CD4-positive, alpha-beta T cell treated with Interleukin-17A for 1 hour (primary cell): ENCODE data around the gene MMP23B.
"Not testable (repeated sequence)": the region's sequence is repeated elsewhere in the genome, so short reads cannot be mapped to it uniquely, and the experiment has no call there.

Experiments
- DNase-seq: peaks from one replicate; pipeline ENCODE4 v3.0.0-alpha.2; 2020

Gene MMP23B

DNA sequence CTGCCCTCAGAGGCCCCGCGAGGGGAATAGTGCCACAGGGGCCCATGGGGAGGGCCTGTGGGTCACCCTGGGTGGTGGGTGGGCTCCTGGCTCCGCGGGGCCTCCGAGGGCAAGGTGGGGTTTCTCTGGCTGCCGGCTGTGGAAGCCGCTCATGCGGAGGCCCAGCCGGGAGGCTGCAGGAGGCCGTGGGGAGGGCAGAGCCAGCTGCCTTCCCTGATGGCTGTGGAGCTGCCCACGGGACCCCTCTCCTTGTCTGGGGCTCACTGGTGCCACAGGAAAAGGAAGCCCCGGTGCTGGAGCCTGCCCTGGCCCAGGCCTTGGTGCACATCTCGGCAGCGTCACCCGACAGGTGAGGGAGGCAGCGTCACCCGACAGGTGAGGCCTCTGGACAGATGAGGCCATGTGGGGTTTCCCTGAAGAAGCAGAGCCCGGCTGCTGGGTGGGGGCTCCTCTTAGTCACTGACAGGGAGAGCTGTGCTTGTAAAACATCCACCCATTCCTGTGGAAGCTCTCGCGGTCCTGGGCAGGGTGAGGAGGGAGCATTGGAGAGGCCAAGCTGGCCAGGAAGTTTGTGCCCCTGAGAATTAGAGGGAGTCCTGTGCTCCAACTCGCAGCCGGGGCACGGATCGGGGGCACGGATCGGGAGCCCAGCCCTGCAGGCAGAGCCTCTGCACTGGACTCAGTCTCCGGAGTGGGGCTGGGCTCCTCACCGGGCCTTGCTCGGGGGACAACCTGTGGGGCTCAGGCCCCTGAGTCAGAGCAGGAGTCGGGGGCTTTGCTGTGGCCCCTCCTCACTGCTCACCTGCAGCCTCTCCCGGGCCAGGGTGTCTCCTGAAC, 10.6 kb upstream of the MMP23B start:
- no peak for DNase-seq

DNA sequence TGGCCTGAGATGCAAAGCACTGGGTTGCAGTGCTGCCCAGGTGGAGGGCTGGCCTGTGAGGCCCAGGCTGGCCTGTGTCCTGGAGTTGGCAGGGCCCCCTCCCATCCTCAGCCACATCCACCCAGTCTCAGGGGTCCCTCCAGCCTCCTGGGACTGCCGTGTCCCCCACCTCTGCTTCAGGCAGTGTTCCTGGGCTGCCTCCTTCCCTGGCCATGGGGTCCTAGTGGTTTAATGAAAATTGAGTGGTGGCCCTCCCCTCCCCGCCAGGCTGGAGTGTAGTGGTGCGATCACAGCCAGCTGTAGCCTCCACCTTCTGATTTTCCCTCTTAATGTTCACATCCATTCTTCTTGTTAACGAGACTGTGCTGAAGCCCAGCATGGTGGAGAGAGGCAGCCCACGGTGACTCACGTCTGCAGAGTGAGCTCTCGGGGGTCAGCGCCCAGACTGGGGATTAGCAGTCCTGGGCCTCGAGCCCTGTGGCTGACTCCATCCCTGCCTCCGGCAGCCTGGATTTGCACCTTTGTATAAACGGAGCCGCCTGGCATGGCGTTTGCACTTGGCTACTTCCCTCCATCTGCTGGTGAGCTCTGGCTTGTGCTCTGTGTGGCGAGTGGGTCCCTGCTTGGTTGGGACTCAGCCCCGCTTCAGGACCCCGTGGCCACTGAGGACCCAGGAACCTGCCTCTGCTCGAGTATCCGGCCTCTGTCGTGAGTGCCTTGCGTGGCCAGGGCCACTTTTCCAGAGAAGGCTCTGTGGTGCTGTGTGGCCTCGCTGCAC, 9.8 kb upstream of the MMP23B start:
- no peak for DNase-seq

DNA sequence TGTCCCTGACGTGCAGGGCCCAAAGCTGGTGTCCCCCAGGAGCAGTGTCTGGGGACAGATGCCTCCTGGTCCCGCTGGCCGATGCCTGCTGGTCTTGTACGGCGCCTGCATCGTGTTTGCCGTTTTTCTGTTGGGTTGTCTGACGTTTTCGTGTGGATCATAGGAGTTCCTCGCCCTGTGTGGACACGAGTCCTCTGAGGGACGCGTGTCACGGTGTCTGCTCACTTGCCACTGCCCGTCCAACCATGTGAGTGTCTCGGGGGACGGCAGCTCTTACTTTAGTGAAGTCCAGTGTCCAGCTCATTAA, 9.2 kb upstream of the MMP23B start:
- no peak for DNase-seq

GRCh38 chr1:1623181-1623630, 8.8 kb upstream of the MMP23B start:
- no peak for DNase-seq

DNA sequence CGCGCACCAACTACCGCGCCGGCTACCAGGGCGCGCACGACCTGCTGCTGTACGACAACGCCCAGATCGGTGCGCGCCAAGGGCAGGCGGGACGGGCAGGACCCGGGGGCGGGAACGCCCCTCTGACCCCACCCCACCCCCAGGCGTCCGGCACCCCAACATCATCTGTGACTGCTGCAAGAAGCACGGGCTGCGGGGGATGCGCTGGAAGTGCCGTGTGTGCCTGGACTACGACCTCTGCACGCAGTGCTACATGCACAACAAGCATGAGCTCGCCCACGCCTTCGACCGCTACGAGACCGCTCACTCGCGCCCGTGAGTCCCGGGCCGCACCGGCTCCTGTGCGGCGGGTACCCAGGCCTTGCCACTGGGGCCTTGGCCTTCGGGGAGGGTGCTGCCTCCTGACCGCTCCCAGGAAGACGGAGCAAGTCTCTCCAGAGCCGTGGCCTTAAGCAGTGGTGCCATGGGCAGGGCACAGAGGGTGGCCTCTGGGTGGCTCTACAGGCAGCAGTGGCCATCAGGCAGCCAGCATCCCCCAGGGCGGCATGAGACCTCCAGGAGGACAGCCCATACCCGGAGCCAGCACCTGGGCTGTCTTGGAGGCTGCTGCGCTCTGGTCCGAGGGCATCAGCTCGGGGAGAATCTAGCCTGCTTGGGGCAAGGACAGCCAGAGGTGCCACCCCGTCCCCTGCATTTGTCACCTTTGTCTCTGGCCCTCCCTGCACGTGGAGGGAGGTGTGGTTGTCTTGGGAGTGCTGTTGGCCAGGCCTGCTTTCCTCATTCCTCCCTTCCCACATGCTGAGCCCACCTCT, 8.1 kb upstream of the MMP23B start:
- DNase-seq, result no peak

DNA sequence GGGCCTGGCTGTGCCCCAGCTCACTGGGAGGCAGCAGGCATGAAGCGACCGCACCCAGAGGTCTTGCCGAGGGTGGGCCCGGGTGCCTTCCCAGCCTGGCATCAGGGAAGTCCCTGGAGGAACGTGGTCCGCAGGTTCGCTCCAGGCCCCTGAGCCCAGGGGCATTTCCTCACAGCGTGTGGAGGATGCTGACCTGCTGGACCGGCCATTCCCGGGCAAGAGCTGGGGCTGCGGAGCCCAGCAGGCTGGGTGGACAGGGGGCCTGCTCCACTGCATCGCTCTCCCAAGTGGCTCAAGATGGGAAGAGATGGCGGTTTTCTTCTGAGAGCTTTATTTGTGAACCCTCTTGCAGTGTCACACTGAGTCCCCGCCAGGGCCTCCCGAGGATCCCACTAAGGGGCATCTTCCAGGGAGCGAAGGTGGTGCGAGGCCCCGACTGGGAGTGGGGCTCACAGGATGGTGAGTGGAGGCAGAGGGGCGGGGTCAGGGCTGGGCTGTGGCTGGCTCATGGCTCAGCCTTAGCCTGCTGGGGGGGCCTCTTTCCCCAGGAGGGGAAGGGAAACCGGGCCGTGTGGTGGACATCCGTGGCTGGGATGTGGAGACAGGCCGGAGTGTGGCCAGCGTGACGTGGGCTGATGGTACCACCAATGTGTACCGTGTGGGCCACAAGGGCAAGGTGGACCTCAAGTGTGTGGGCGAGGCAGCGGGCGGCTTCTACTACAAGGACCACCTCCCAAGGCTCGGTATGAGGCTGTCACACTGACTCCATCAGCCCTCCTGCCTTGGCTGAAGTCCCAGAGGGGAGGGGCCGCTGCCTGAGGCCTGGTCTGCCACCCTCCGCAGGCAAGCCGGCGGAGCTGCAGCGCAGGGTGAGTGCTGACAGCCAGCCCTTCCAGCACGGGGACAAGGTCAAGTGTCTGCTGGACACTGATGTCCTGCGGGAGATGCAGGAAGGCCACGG, 7.2 kb upstream of the MMP23B start:
- no peak for DNase-seq

DNA sequence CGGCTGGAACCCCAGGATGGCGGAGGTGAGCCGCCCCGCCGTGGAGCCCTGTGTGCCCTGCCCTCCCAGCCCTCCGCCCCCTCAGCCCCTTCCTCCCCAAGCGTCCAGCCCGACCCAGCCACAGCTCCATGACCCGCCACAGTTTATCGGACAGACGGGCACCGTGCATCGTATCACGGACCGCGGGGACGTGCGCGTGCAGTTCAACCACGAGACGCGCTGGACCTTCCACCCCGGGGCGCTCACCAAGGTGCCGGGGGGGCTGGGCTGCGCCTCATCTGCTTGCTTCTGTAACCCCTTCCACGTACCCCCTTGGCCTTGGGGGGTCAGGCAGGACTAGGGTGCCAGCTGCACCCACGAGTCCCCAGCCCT, 6.6 kb upstream of the MMP23B start:
- no peak for DNase-seq

- no peak for DNase-seq
These were observed 6.2 kb upstream of the MMP23B start for GRCh38 chr1:1625824-1626206.

- DNase-seq, result no peak
These were observed 5.5 kb upstream of the MMP23B start for GRCh38 chr1:1626207-1627141.

GRCh38 chr1:1627261-1627828, 4.6 kb upstream of the MMP23B start:
- no peak for DNase-seq

GRCh38 chr1:1627829-1628753, 3.9 kb upstream of the MMP23B start:
- DNase-seq, result no peak

DNA sequence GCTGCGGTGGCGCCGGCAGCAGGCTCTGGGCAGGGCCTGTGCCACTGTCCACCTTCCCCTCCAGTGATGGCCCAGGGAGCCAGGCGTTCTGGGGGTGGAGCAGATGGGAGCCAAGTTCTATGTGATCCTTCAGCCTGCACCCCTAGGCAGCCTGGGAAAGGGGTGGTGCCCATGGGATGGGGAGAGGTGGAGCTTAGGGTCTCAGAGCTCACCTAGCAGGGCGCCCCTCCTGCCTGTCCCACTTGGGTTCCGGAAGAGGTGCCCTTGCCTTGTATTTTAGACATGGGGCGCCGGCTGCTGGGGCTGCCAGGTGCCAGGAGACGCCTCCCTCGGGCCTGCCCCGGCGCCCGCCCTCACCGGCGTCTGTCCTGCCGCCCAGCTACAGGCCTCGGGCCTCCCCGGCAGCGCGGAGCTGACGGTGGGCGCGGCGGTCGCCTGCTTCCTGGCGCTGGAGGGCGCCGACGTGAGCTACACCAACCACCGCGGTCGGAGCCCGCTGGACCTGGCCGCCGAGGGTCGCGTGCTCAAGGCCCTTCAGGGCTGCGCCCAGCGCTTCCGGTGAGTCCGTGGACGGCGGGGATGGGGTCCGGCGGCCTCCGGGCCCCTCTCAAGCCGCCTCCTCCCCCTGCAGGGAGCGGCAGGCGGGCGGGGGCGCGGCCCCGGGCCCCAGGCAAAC, 3.1 kb upstream of the MMP23B start:
- peak; percentile 55 for DNase-seq

GRCh38 chr1:1629430-1630190, 2.4 kb upstream of the MMP23B start:
- peak; percentile 92 for DNase-seq

DNA sequence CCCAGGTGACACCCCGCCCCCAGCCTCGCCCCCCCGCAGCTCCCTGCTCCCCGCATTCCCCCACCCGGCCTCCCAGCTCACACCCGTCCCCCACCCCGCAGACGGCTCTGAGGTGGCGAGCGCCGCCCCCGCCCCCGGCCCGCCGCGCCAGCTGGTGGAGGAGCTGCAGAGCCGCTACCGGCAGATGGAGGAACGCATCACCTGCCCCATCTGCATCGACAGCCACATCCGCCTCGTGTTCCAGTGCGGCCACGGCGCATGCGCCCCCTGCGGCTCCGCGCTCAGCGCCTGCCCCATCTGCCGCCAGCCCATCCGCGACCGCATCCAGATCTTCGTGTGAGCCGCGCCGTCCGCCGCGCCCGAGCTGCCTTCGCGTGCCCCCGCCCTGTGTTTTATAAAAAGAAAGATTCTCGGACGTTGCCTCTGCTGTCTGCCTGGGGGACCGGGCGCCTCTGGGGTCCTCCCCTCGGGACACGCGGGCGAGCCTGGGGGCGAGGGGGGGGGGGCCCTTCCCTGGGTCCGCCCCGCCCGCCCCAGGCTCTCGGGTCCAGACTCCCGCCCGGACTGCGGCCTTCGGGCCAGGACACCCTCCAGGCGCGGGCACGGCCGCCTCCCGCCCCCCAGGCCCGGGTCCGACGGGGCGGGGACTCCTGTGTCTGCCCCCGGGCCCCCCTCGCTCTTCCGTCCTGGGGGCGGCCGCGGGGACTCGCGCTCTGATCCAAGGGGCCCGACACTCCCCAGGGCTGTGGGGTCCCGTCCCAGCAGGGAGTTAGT, 1.6 kb upstream of the MMP23B start:
- peak; percentile 97 for DNase-seq

DNA sequence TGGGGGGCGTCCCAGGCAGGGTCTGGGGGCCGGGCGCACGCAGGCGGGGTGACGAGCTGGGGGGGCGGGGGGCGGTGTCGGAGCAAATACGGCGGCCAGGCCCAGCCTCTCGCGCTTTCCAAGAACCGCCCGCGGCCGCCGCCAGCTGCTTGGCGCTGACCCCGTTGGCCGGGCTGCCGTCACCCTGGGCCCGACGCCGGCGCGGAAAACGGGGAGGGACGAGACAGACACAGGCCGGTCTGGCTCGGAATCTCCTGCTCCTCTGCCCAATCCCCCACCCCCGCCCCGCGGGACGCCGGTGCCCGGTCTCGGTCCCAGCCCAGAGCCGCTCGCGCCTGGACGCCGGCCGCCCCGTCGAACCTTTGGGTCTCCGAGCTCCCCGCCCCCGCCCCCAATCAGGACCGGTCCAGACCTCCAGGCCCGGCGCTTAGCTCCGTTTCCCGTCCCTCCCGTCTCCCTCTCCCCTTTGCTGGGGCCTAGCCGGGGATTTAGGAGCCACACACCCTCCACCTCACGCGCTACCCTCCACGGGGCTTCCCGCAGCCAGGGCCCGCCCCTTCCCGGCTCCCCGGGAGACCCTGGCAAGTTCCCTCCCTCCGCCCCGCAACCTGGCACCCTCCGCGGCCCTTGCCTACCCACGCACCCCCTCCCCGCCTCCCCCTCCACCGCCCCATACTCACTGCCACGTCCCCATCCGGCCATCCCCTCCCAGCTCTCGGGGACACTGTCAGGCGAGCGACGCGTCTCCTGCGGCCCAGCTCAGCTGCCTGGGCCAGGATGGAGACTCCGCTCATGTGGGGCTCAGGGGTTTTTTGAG, 800 bp upstream of the MMP23B start:
- DNase-seq, result peak; percentile 58

DNA sequence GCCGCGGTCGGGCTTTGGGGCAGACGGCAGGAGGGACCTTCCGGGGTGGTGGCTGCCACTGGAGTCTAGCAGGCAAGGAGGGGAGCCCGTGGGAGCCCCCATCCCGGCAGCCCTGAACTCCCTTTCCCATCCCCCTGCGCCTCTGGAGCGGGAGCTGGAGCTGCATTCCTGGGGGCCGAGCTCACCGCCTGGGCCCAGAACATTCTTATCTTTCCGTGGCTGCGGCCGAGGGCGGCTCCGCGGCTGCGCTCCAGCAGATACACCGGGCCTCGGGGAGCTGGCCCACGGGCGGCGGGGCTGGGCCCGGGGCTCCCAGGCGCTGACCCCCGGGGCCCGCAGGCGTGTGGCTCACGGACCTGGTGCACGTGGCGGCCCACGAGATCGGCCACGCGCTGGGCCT, 1.4 kb downstream of the MMP23B start:
- DNase-seq, result not testable (repeated sequence)

- DNase-seq, result not testable (repeated sequence)
These were observed 2.6 kb downstream of the MMP23B start for GRCh38 chr1:1634613-1635012.
